ENCODE results near the gene KREMEN1.
"Not testable (repeated sequence)": the region's sequence is repeated elsewhere in the genome, so short reads cannot be mapped to it uniquely, and the experiment has no call there.

The KREMEN1 gene

DNA sequence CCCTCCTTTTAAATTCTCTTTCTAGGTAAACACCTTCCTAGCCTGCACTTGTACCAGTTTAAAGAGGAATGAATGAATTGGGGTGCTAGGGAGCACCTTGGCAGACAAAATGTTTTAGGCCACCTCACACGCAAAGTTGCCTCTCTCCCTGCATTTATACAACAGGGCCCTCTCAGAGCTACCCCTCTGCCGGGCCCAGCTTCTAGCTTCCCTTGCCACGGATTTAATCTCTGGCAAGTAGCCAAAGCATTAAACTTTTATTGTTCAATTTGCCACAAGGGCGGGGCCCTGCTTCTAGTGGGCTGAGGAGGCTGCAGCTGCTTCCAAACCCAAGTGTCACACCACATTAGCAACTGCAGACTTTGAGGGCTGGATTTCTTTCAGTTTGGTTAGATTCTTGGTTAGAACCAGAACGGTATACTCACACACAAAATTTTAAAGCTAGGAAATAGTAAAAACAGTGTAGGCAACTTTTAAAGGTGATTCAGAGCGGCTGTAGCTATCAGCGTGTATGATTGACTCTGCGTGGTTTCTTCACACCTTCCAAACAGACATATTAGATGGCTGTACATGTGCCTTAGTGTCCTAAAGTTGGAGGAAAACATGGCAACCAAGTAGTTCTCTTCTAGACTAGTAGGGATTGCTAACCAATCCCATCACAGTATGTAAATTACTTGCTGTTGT, 6.5 kb downstream of the KREMEN1 start:
- H3K4me1 ChIP-seq (ENCODE audit: control insufficient read depth in 1 of 2, insufficient read depth in 2 of 2, low read length in 2 of 2) = peaks cover 36 to 44% of the 10 kb centered on the region in 2 donors
- H3K27ac ChIP-seq (ENCODE audit: low read depth, low read length) = no peak overlapping the region

DNA sequence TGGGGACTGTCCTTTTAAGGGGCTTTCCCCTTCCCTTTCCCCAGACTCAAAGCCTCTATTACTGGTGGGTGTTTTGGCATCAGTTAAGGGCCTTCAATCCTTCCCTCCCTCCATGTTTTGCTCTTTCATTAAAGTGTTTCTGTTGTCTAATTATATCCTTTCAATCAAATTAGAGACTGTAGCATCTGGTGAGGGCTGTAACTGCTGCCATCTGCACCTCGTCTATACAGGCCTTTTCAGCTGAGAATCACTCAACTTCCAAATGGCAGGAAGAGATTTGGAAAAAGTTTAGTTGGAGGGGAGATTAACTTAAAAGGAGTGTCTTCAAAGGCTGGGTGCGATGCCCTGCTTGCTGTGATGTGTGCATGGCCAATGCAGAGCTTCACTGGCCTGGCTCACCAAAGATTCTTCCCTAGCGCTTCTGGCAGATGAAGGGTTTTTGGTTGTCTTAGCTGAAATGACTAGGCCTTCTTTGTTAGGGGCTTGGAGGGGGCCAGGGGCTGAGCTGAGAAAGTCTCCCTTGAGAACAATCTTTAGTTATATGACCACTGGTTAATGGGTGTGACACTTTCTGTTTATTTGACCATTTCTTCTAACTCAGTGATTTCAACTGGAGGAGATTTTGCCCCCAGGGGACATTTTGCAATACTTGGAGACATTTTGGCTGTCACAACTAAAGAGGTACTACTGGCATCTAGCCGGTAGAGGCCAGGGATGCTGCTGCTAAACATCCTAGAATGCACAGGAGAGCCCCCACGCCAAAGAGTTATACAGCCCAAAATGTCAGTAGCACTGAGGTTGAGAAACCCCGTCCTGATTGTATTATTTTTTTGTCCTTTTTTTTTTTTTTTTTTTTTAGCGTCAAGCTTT, 7.5 kb downstream of the KREMEN1 start:
- no peaks in the 10 kb centered on the region for H3K36me3 ChIP-seq (ENCODE audit: control insufficient read depth in 1 of 2, insufficient read depth in 2 of 2, low read length in 2 of 2)
- H3K9ac ChIP-seq (ENCODE audit: low read depth in 1 of 2, low read length in 2 of 2) = no peak overlapping the region
- peaks cover 36 to 39% of the 10 kb centered on the region in 2 donors for H3K4me1 ChIP-seq (ENCODE audit: control insufficient read depth in 1 of 2, insufficient read depth in 2 of 2, low read length in 2 of 2)
- no peak overlapping the region for H3K4me3 ChIP-seq (ENCODE audit: low read depth in 1 of 2, low read length in 2 of 2)
- H3K9me3 ChIP-seq (ENCODE audit: control insufficient read depth in 1 of 2, low read length in 2 of 2) = no peaks in the 10 kb centered on the region
- no peak overlapping the region for H3K27ac ChIP-seq (ENCODE audit: low read depth, low read length)
- H3K27me3 ChIP-seq (ENCODE audit: control insufficient read depth in 1 of 2, insufficient read depth in 2 of 2, low read length in 2 of 2) = no peaks in the 10 kb centered on the region

More for the DNA sequence above, 6.5 kb downstream of the KREMEN1 start:
- Histone ChIP-seq H3K9me3 (ENCODE audit: control insufficient read depth in 1 of 2, low read length in 2 of 2) (no peaks in the 10 kb centered on the region), H3K4me3 (ENCODE audit: low read depth in 1 of 2, low read length in 2 of 2) (no peak overlapping the region), H3K9ac (ENCODE audit: low read depth in 1 of 2, low read length in 2 of 2) (peak overlapping the region in 1 of 2 donors; percentile 21), H3K27me3 (ENCODE audit: control insufficient read depth in 1 of 2, insufficient read depth in 2 of 2, low read length in 2 of 2) (no peaks in the 10 kb centered on the region), H3K36me3 (ENCODE audit: control insufficient read depth in 1 of 2, insufficient read depth in 2 of 2, low read length in 2 of 2) (no peaks in the 10 kb centered on the region)

DNA sequence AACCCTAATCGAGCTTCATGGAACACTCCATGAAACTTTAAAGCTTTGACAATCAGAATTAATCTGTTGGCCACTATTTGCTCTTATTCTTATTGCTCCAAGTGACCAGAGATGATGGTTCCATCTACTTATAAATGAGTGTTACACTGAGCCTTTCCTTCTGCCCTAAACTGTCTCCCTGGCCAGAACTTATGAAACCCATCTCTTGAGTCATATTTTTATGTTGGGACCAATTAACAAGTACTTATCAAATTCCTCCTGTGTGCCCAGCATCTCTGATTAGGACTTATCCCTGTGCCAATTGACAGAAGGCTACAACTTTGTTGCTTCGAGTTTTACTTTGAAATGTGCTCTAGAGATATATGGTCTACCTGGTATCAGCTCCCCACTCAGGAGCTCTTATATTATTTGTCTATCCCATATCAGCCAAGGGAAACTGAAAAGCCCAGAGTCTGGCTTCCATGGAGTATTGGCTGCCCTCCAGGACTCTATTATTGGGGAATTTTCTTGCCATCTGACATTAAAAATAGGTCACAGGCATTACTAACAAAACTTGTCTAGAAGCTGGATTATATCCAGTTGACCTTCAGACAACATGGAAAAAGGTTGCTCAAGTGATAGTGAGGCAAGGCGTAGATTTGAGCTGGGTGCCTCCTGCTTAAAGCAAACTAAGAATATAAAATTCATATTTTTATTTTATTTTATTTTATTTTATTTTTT, 8.8 kb downstream of the KREMEN1 start:
- H3K27ac ChIP-seq (ENCODE audit: low read depth, low read length) = no peak overlapping the region
- no peaks in the 10 kb centered on the region for H3K9me3 ChIP-seq (ENCODE audit: control insufficient read depth in 1 of 2, low read length in 2 of 2)
- no peak overlapping the region for H3K9ac ChIP-seq (ENCODE audit: low read depth in 1 of 2, low read length in 2 of 2)
- no peak overlapping the region for H3K4me3 ChIP-seq (ENCODE audit: low read depth in 1 of 2, low read length in 2 of 2)
- no peaks in the 10 kb centered on the region for H3K27me3 ChIP-seq (ENCODE audit: control insufficient read depth in 1 of 2, insufficient read depth in 2 of 2, low read length in 2 of 2)
- no peaks in the 10 kb centered on the region for H3K36me3 ChIP-seq (ENCODE audit: control insufficient read depth in 1 of 2, insufficient read depth in 2 of 2, low read length in 2 of 2)
- H3K4me1 ChIP-seq (ENCODE audit: control insufficient read depth in 1 of 2, insufficient read depth in 2 of 2, low read length in 2 of 2) = peaks cover 36 to 38% of the 10 kb centered on the region in 2 donors

DNA sequence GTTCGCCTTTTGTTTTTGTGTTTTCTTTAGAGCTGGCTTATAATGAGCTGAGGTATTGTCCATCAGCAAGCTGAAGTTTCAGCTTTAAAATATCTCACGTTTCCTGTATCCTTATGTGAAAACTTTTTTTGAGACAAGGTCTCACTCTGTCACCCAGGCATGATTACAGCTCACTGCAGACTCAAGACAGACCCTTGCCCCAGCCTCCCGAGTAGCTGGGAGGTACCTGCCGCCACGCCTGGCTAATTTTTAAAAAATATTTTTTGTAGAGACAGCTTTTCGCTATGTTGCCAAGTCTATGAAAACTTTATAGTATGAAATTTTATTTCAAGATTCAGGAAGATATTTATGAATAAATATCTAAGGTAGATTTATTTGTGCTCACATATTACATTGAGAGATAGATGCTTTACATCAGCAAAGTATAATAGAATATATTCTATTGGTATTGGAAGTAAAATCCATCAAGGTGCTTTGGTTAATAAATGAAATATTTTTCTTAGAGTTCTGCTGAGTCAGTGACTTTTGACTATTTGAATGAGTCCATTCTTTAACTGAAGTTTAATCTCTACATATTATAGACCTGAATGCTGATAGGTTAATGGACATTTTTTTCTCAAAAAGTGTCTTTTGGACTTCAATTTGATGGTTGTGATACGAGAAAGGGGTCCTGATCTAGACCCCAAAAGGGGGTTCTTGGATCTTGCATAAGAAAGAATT, 10.2 kb downstream of the KREMEN1 start:
- Histone ChIP-seq H3K4me1 (ENCODE audit: control insufficient read depth in 1 of 2, insufficient read depth in 2 of 2, low read length in 2 of 2) (peaks cover 28 to 36% of the 10 kb centered on the region in 2 donors), H3K36me3 (ENCODE audit: control insufficient read depth in 1 of 2, insufficient read depth in 2 of 2, low read length in 2 of 2) (no peaks in the 10 kb centered on the region), H3K27ac (ENCODE audit: low read depth, low read length) (no peak overlapping the region)

DNA sequence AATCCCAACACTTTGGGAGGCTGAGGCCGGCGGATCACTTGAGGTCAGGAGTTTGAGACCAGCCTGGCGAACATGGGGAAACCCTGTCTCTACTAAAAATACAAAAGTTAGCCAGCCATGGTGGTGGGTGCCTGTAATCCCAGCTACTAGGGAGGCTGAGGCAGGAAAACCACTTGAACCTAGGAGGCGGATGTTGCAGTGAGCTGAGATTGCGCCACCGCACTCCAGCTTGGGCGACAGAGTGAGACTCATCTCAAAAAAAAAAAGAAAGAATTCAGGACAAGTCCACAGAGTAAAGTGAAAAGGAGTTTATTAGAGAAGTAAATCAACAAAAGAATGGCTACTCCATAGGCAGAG, 10.7 kb downstream of the KREMEN1 start:
- not testable (repeated sequence) for H3K9me3 ChIP-seq (ENCODE audit: control insufficient read depth in 1 of 2, low read length in 2 of 2); H3K36me3 ChIP-seq (ENCODE audit: control insufficient read depth in 1 of 2, insufficient read depth in 2 of 2, low read length in 2 of 2); H3K27ac ChIP-seq (ENCODE audit: low read depth, low read length); H3K9ac ChIP-seq (ENCODE audit: low read depth in 1 of 2, low read length in 2 of 2); H3K27me3 ChIP-seq (ENCODE audit: control insufficient read depth in 1 of 2, insufficient read depth in 2 of 2, low read length in 2 of 2); H3K4me3 ChIP-seq (ENCODE audit: low read depth in 1 of 2, low read length in 2 of 2)
- peaks cover 22 to 33% of the 10 kb centered on the region in 2 donors for H3K4me1 ChIP-seq (ENCODE audit: control insufficient read depth in 1 of 2, insufficient read depth in 2 of 2, low read length in 2 of 2)

More for the DNA sequence above, 10.2 kb downstream of the KREMEN1 start:
- H3K9me3 ChIP-seq (ENCODE audit: control insufficient read depth in 1 of 2, low read length in 2 of 2) = no peaks in the 10 kb centered on the region
- no peak overlapping the region for H3K4me3 ChIP-seq (ENCODE audit: low read depth in 1 of 2, low read length in 2 of 2)
- no peaks in the 10 kb centered on the region for H3K27me3 ChIP-seq (ENCODE audit: control insufficient read depth in 1 of 2, insufficient read depth in 2 of 2, low read length in 2 of 2)
- H3K9ac ChIP-seq (ENCODE audit: low read depth in 1 of 2, low read length in 2 of 2) = no peak overlapping the region

DNA sequence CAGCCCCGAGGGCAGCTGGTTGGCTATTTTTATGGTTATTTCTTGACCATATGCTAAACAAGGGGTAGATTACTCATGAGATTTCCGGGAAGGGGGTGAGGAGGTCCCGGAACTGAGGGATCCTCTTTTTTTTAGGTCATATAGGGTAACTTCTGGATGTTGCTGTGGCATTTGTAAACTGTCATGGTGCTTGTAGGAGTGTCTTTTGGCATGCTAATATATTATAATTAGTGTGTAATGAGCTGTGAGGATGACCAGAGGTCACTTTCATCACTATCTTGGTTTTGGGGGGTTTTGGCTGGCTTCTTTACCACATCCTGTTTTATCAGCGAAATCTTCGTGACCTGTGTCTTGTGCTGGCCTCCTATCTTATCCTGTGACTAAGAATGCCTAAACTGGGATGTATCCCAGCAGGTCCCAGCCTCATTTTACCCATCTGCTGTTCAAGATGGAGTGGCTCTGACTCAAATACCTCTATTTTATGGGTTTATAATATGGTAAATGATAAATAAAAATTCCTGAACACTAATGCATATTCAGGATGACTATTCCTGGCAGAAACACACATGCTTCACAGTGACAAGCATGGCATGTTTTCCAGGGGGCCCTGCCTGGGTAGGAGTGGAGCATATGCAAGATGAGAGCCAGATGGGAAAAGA, 11.2 kb downstream of the KREMEN1 start:
- Histone ChIP-seq H3K9me3 (ENCODE audit: control insufficient read depth in 1 of 2, low read length in 2 of 2) (no peaks in the 10 kb centered on the region), H3K27ac (ENCODE audit: low read depth, low read length) (no peak overlapping the region), H3K27me3 (ENCODE audit: control insufficient read depth in 1 of 2, insufficient read depth in 2 of 2, low read length in 2 of 2) (no peaks in the 10 kb centered on the region), H3K36me3 (ENCODE audit: control insufficient read depth in 1 of 2, insufficient read depth in 2 of 2, low read length in 2 of 2) (no peaks in the 10 kb centered on the region), H3K4me1 (ENCODE audit: control insufficient read depth in 1 of 2, insufficient read depth in 2 of 2, low read length in 2 of 2) (peaks cover 17 to 28% of the 10 kb centered on the region in 2 donors), H3K9ac (ENCODE audit: low read depth in 1 of 2, low read length in 2 of 2) (no peak overlapping the region), H3K4me3 (ENCODE audit: low read depth in 1 of 2, low read length in 2 of 2) (no peak overlapping the region)

DNA sequence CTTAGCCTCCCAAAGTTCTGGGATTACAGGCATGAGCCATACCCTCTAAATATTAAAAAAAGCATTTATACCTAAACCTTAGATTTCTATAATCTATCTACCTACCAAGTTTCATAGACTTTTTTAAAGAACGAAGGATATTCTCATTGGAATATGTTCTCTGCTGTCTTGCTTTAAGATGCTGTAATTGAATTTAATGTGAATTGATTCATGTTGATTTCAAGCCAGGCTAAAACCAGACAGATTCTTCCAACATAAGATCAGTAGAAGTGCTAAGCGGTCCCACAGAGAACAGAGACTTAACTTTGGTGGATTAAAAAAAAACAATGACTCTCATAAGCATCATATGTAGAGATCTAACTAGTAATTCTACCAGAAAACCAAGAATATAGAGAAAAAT, 14.2 kb downstream of the KREMEN1 start:
- H3K27ac ChIP-seq (ENCODE audit: low read depth, low read length) = no peak overlapping the region
- no peaks in the 10 kb centered on the region for H3K9me3 ChIP-seq (ENCODE audit: control insufficient read depth in 1 of 2, low read length in 2 of 2)
- peaks cover 8 to 18% of the 10 kb centered on the region in 2 donors for H3K4me1 ChIP-seq (ENCODE audit: control insufficient read depth in 1 of 2, insufficient read depth in 2 of 2, low read length in 2 of 2)
- no peaks in the 10 kb centered on the region for H3K27me3 ChIP-seq (ENCODE audit: control insufficient read depth in 1 of 2, insufficient read depth in 2 of 2, low read length in 2 of 2)
- H3K4me3 ChIP-seq (ENCODE audit: low read depth in 1 of 2, low read length in 2 of 2) = no peak overlapping the region
- no peak overlapping the region for H3K9ac ChIP-seq (ENCODE audit: low read depth in 1 of 2, low read length in 2 of 2)
- no peaks in the 10 kb centered on the region for H3K36me3 ChIP-seq (ENCODE audit: control insufficient read depth in 1 of 2, insufficient read depth in 2 of 2, low read length in 2 of 2)

DNA sequence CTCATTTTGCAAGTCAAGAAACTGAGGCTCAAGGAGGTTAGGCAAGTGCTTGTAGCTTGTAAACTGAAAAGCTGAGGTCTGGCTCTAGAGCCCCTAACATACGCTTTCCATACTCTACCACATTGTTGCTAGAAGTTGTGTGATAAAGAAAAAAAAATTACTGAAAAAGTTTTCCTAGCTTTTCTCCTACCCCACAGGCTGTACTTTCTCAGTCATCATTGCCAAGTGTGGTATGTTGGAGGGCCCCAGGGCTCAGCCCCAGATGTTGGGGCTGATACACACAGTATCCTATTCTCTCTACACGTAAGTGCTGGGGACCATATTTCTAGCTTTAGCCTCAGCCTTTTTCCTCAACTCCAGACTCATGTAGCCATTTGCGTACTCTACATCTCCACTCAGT, 16.0 kb downstream of the KREMEN1 start:
- peaks cover 3 to 13% of the 10 kb centered on the region in 2 donors for H3K4me1 ChIP-seq (ENCODE audit: control insufficient read depth in 1 of 2, insufficient read depth in 2 of 2, low read length in 2 of 2)
- no peak overlapping the region for H3K9ac ChIP-seq (ENCODE audit: low read depth in 1 of 2, low read length in 2 of 2)
- no peak overlapping the region for H3K27ac ChIP-seq (ENCODE audit: low read depth, low read length)
- H3K4me3 ChIP-seq (ENCODE audit: low read depth in 1 of 2, low read length in 2 of 2) = no peak overlapping the region
- H3K27me3 ChIP-seq (ENCODE audit: control insufficient read depth in 1 of 2, insufficient read depth in 2 of 2, low read length in 2 of 2) = no peaks in the 10 kb centered on the region
- H3K36me3 ChIP-seq (ENCODE audit: control insufficient read depth in 1 of 2, insufficient read depth in 2 of 2, low read length in 2 of 2) = no peaks in the 10 kb centered on the region
- H3K9me3 ChIP-seq (ENCODE audit: control insufficient read depth in 1 of 2, low read length in 2 of 2) = no peaks in the 10 kb centered on the region

DNA sequence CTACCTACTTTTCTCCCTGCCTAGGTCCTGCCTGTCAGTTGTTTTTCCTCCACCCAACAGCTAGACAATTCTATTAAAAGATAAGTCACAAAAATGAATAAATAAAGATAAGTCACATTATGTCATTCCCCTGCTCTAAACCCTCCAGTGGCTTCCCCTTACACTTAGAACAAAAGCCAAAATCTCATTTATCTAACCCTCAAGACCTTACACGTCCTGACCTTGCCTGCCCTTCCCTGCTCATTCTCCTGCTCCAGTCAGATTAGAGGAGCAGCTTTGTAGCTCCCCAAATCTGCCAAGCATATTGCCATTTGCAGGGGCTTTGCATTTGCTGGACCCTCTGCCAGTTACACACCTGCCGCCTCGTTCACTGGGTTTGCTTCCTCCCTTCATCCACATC, 16.7 kb downstream of the KREMEN1 start:
- Histone ChIP-seq H3K4me3 (ENCODE audit: low read depth in 1 of 2, low read length in 2 of 2) (no peak overlapping the region), H3K27ac (ENCODE audit: low read depth, low read length) (no peak overlapping the region), H3K36me3 (ENCODE audit: control insufficient read depth in 1 of 2, insufficient read depth in 2 of 2, low read length in 2 of 2) (no peaks in the 10 kb centered on the region), H3K9me3 (ENCODE audit: control insufficient read depth in 1 of 2, low read length in 2 of 2) (no peaks in the 10 kb centered on the region), H3K9ac (ENCODE audit: low read depth in 1 of 2, low read length in 2 of 2) (no peak overlapping the region), H3K27me3 (ENCODE audit: control insufficient read depth in 1 of 2, insufficient read depth in 2 of 2, low read length in 2 of 2) (no peaks in the 10 kb centered on the region), H3K4me1 (ENCODE audit: control insufficient read depth in 1 of 2, insufficient read depth in 2 of 2, low read length in 2 of 2) (peaks cover 3 to 13% of the 10 kb centered on the region in 2 donors)

Measured in duodenal mucosa (tissue), 2 donors.